Femur (tissue), 1 donor: ENCODE results near the gene UBTD1.
"Not testable (repeated sequence)": the region's sequence is repeated elsewhere in the genome, so short reads cannot be mapped to it uniquely, and the experiment has no call there.

Experiments
- DNase-seq: peaks from one replicate; pipeline ENCODE4 v3.0.0-alpha.2; 2017

Gene UBTD1

DNA sequence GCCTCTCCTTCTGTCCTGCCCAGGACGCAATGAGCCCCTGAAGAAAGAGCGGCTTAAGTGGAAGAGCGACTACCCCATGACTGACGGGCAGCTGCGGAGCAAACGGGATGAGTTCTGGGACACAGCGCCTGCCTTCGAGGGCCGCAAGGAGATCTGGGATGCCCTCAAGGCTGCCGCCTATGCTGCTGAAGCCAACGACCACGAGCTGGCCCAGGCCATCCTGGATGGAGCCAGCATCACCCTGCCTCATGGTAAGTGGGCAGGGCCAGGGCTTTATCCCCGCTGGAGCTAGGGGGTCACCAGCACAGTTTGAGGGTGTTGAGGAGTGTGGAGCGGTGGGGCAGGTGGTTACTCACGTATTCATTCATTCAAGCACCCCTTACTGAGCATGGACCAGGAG lies 69.2 kb downstream of the UBTD1 start:
- DNase-seq, result no peak

DNA sequence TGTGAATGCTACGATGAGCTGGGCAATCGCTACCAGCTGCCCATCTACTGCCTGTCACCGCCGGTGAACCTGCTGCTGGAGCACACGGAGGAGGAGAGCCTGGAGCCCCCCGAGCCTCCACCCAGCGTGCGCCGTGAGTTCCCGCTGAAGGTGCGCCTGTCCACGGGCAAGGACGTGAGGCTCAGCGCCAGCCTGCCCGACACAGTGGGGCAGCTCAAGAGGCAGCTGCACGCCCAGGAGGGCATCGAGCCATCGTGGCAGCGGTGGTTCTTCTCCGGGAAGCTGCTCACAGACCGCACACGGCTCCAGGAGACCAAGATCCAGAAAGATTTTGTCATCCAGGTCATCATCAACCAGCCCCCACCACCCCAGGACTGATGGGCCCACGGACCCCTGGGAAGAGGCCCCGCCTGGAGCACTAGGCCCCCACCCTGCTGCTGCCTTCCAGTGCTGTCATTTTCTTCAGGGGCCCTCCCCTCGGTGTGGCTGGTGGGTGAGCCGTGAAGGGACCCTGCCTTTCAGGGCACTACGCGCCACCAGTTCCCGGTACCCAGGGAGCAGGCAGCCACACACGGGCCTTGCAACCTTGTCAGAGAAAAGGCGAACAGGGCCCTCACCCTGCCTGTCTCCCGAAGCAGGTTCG lies 71.5 kb downstream of the UBTD1 start:
- no peak for DNase-seq

DNA sequence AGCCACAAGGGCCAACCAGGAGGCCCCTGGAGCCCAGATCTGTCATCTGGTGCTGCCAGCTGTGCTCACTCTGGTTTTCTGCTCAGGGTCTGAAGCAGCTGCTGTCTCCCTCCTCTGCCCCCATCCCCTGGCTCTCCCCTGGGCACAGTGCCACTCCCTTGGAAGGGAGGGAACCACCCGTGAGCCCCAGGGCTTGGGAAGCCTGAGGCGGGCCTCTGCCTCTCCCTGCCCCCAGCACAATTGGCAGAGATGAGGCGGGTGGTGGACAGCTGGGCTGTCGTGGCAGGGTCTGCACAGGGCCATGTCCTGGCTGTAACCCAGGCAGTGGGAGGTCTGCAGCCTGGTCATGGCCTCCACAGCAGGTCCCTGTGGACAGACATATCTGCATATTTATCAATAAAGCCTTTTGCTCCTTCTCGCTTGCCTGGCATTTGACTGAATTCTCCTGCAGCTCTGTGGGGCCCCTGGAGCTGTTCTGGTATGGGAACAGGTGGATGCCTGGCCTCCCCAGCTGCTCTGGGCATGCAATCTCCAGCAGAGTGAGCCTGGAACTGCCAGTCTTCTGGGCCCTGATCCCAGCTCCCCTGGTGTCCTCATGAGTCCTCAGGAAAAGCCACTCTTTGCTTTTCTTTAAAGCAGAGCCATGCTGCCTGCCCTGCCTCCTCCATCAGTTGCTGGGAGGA lies 72.2 kb downstream of the UBTD1 start:
- DNase-seq, result peak; percentile 69

DNA sequence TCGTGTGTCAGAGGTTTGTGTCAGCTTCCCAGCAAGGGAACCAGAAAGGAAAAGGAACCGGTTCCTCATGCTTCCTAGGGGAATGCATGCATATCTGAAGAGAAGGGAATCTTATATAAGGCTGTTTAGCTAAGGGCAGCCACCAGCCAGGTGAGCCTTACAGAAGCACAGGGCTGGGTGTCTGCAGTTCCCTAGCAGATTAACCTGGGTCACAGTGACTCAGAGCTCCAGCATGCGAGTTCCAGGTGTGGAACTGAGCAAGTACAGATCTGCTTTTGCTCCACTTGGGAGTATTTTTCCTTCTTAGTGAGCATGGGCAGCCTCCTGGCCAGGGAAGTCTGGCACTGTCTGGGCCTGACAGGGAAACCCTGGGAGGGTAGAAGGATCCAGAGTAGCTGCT lies 72.9 kb downstream of the UBTD1 start:
- no peak for DNase-seq

DNA sequence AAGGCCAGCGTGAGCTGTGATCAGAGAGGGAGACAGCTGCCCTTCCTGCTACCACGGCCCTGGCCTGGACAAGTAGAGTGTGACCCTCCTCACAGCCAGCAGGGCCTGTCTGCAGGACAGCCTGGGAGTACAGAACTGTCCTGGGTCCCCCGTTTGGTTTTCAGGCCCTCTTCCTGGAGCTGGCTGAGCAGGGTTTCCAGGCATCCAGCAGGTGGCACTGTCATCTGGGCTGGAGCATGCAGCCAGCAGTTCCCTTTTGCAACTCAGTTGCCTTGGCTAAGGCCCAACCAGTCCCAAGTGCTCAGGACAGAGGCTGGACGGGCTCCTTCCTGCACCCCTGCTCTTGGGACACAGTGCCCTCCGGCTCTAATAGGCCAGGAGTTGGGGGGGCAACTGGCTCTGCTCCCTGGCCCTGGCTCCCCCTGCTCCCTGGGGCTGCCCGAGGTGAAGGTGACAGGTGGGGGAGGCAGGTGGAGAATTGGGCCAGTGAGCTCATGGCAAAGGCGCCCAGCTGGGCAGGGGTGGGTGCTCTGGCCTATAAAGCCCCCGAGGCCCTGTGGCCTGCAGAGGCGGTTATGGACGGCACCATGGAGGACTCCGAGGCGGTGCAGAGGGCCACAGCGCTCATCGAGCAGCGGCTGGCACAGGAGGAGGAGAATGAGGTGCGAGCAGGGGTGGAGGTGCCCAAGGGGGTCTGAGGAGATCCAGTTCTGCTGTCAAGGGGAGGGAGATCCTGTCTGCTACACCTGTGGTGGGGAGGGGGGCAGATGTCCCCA lies 73.7 kb downstream of the UBTD1 start, which contains the start of gene ANKRD2:
ANKRD2 (plus strand) TSS at position 566 of the 776 bp plus-strand sequence; CDS start at position 576, 10 bp downstream.
- peak; percentile 80 for DNase-seq

DNA sequence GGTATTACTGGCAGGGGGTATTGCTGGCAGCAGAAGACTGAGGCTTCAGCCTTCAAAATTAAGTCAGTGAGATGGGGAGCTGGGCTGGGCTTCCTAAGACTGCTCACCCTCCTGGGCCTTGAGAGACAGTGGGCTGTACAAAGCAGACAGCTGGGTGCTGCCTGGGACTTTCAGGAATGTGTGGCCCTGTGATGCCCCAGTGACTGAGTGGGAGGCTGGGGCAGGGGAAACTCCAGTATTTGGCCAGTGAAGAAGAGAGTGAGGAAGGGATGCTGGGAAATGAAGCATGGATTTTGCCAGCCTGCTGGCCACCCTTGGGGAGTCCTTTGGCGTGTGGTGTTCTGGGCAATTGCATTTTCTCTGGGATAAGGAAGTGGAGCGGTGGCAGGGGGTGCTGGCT lies 74.3 kb downstream of the UBTD1 start:
- no peak for DNase-seq

DNA sequence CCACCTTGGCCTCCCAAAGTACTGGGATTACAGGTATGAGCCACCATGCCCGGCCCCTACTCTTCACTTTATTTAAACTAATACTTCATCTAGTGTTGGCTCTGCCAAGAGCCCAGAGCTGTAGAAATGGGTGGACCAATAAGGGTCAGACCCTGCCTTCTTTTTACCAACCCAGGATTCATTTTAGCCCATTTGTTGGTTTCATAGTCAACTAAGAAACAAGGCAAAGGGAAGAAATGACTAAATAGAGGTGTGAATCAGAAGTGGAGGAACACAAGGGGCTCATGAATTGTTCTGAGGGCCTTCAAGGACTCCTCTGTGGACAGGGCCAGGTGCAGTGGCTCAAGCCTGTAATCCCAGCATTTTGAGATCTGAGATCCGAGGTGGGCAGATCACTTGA lies 74.9 kb downstream of the UBTD1 start:
- no peak for DNase-seq

DNA sequence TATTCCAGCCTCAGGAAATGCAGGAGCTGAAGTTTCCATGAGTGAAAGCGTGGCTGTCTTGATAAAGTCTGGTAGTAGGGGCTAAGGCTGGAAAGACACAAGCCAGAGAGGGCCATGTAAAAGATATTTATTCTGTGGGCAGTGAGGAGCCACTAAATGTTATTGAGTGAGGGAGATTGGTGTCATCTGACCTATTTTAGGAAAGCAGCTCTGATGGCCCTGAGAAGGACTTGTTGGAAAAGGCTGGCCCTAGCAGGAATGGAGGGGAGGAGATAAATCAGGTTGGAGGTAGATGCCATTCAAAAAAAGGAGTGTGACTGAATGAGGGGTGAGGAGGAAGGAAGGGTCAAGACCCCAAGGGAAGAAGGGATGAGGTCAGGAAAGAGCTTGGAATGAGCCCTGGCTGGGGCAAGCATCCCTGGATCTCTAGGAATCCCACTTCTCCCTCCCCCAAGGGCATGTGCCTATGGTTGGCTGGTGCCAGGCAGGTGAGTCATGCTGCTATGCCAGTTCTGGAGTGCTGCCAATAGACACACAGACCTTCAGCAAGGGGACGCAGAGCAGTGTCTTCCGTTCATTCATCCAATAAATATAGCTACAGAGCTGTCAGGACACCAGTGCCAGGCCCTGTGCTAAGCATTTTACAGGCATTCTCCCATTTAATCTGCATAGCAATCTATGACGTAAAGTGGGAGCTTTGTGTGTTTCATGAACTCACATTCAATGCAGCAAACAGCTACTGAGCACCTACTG lies 75.8 kb downstream of the UBTD1 start:
- peak; percentile 55 for DNase-seq

DNA sequence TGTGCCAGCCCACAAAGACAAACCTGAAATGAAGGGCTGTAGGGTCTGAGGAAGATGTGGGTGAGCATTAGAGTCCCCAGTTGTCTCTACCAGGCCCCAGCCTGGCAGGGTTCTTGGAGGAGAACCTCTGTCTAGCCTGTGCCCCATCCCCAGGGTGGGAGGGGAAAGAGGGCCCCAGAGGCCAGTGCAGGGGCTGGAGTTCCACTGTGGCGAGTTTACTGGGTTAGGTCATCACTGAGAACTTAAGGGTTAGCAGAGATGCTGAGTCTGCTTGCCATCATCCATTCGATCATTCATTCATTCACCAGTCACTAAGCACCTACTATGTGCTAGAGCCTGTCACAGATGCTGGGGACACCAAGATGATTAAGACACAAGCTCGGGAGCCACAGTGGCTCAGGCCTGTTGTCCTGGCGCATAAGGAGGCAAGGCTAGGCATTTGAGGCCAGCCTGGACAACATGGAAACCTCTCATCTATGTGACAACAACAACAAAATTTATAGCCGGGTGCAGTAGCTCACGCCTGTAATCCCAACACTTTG lies 76.5 kb downstream of the UBTD1 start:
- DNase-seq, result no peak

DNA sequence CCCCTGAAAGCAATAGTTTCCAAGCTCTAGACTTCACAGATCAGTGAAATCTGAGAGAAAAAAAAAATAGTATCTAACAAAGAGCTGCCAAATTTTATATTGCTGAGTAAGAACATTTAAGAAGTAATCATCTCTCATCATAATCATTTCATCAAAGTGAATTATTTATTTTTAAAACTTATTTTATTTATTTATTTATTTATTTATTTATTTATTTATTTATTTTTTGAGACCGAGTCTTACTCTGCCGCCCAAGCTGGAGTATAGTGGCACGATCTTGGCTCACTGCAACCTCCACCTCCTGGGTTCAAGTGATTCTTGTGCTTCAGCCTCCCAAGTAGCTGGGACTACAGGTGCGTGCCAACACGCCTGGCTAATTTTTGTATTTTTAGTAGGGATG lies 77.8 kb downstream of the UBTD1 start:
- not testable (repeated sequence) for DNase-seq

DNA sequence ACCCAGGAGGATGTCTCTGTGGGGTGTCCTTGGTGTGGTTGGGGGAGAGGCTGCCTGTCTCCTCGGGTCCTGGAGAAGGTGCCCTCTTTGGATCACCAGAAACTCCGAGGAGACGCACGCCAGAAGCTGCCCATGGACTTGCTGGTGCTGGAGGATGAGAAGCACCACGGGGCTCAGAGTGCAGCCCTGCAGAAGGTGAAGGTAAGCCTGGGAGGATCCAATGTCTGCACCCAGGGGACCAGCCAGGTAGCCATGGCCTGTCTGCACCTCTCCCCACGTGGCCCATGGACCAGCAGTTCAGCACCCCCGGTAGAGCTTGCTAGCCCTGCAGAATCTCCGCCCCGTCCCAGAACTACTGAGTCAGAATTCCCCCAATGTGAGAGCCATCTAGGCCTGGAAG lies 79.0 kb downstream of the UBTD1 start:
- DNase-seq, result no peak

DNA sequence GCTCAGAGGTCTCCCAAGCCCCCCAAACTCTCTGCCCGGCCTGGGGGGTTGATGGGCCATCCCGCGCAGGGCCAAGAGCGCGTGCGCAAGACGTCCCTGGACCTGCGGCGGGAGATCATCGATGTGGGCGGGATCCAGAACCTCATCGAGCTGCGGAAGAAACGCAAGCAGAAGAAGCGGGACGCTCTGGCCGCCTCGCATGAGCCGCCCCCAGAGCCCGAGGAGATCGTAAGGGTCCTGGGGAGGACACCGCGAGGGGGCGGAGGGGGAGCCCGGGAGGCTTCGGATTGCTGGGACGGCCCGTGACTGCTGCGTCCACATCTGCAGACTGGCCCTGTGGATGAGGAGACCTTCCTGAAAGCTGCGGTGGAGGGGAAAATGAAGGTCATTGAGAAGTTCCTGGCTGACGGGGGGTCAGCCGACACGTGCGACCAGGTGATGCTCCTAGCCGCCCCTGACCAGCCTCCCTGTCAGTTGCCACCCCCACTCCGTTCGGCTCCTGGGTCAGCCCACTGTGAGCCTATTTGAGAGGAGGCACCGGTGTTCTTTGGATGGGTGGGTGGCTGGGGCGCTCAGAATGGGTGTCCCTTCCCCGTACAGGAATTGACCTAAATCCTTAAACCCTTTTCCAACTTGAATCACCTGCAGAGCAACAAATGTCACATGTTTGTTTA lies 79.6 kb downstream of the UBTD1 start:
- no peak for DNase-seq

DNA sequence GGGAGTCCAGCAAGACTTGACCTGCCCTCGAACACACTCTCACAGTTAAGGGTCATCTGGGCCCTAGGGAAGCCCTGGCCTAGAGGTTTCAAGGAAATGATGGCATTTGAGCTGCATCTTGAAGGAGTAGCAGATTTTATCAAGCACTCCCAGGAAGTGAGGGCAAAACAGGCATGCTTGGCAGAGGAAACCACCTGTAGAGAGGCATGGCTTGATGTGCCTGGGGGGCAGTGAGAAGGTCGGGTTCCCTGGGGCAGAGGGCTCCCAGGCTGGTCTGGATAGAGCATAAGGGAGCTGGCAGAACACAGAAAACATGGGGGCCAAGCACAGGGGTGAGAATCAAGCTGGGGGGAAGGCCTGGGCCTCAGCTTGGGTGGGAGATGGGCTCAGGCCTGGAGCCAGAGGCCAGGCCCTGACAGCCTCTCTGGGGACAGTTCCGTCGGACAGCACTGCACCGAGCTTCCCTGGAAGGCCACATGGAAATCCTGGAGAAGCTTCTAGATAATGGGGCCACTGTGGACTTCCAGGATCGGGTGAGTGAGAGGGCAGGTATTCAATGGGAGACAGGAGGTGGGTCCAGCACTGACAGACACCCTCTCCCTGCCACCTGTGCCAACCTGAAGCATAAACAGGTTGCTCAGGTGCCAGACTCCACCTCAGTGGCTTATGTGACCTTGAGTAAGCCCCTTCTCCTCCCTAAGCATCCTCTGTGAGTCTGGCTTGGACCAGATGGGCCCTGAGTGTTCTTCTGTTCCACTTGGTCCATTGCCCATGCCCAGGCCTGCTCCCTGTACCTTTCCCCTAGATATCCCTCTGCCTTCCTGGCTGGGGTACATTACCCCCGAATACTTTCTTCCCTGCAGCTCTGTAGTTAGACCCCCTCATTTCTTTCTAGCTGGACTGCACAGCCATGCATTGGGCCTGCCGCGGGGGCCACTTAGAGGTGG lies 82.0 kb downstream of the UBTD1 start:
- no peak for DNase-seq

DNA sequence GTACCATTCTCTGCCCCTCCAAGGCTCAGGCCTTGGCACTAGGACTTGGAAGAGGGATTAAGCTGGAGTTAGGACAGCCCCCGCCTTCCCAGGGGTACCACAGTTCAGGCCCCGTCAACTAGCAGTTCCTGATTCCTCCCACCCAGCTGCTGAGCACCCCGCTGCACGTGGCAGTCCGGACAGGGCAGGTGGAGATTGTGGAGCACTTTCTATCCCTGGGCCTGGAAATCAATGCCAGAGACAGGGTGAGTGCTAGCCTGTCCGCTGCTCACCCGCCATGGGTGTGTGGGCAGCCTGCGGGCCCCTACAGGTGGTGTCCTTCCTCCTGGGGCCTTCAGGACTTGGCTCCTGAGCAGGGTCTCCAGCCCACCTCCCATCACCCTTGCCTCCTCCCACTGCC lies 83.4 kb downstream of the UBTD1 start:
- DNase-seq, result no peak

DNA sequence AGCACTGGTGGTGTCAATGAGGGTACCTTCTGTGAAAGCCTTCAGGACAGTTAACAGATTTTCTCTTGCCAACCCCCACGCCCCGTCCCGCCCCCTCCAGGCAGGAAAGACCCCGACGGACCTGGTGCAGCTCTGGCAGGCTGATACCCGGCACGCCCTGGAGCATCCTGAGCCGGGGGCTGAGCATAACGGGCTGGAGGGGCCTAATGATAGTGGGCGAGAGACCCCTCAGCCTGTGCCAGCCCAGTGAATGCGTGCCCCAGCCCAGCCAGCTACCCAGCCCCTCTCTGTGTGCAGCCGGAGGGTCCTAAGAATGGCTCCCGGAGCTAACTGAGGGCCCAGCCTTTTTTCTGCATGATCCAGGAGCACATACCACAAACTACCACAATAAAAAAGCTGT lies 84.8 kb downstream of the UBTD1 start:
- DNase-seq, result no peak

DNA sequence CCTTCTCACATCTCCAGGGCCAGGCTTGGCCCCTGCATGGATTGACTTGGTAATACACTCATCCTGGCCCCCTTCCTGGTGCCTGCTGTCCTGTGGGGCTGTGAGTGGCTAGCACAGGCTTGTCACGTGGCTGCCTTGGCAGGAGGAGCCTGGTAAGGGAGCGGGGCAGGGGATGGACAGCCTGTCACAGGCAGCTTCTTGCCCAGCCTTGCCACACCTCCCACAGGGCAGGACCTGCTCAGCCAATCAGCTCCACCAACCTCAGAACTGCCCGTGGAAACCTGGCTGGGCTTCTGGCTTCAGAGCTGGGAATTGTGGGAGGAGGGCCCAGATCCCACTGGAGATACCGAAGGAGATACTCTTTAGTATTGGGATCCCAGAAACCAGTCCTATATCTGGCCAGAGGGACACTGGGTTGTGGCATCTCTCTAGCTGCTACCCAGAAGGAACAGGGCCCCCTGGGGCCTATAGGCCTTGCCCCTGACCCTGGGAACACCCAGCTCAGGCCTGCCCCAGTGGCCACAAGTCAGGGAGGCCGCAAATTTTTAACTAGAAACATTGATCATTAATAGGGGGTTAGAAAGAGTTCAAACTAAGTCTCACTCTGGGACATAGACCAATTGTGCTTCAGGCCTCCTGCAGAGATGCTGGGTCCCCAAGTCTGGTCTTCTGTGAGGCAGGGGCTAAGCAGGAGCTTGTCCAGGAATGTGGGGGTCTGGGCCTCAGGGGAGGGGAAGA lies 85.5 kb downstream of the UBTD1 start, which contains the start of gene HOGA1:
HOGA1 (plus strand) TSS at position 330 of the 738 bp plus-strand sequence; CDS start at position 645, 315 bp downstream.
- DNase-seq, result peak; percentile 84

DNA sequence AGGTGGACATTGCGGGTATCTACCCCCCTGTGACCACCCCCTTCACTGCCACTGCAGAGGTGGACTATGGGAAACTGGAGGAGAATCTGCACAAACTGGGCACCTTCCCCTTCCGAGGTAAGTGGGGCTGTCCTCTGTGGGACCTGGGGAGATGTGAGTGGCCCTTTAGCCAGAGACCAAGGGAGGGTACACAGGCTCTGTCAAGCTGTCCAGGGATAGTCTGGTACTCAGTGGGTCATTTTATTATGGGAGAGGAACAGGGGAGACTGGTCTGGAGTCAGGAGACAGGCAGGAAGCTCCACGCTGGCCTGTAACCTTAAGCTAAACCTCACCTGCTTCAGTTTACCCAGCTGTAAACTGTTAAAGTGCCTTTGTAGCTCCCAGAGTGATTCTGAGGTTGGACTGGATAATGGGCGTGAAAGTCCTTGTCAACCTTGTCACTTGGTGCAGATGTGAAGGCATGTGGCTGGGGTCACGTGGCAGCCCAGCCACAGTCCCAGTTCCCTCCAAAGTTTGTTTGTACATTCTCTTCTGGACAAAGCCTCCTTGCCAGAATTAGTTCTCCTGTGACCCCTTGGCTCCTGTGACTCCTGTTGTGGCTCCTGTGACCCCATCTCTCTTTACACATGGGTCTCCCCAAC lies 86.2 kb downstream of the UBTD1 start:
- no peak for DNase-seq

DNA sequence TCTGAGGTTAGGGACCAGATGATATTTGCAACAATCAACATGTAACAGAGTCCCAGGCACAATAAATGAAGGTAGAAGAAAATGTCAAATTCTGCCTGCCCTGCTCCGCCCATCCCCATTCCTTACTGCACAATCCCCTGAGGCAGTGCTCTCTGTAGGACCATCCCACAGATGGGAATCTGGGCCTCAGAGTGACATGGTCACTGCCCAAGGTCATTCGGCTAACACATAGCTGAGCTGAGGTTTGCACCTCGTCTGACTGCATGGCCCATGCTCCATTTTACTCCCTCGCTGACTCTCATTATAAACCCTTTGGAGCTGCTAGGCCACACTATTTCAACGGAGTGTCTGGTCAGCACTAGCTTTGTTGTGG lies 86.7 kb downstream of the UBTD1 start:
- no peak for DNase-seq

DNA sequence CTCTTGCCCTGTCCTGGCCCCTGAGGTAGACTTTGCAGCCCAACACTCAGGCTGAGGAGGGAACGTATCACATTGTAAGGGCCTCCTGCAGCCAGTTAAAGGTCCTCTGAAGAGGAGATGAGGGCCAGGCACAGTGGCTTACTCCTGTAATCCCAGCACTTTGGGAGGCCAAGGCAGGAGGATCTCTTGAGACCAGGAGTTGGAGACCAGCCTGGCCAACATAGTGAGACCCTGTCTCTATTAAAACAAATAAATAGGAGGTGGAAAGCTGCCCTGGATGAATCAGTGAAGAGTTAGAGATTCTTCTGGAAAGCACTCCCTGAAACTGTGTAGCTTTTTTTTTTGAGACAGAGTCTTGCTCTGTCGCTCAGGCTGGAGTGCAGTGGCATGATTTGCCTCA lies 88.5 kb downstream of the UBTD1 start:
- DNase-seq, result no peak

DNA sequence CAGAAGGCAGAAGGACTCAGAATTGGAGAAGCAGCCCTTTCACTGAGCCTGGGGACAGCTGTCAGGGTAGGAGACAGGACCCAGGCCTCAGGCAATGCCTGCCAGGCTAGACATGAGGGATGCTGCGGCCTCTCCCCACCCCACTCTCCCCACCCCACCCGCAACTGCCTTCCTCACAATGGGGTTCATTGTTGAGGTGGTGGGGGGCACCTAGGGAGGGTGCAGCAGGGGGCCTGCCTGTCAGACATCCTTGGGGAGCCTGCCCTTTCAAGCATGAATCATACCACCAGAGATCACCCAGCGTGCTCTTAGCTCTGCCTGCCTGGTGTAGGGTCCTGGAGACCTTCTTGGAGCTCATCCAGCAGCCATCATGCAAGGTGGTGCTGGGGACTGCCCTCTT lies 90.8 kb downstream of the UBTD1 start, which contains the start of gene C10orf62:
C10orf62 (plus strand) TSS at position 243 of the 400 bp plus-strand sequence. CDS start 177 bp downstream, outside the sequence.
- no peak for DNase-seq
